Activated T-cell treated with anti-CD3 and anti-CD28 coated beads, Interleukin-2, amount 50 U/mL, for 72 hours (primary cell): ENCODE measurements around the gene KNOP1. TPM values are rescaled to one million over a fixed set of nuclear protein-coding genes. Genes with fewer than 3 reads are reported as not detected.

Experiments
- ATAC-seq, 2 donors: fragments of 150-1000 bp; cut with Tn5 transposase; replicated peaks in 1 of 2; 2 replicates each; pipeline ENCODE4 v1.10.0; 2021; ENCODE audit warnings: moderate library complexity in 2 of 2, mild to moderate bottlenecking in 1 of 2
- DNase-seq, 2 donors: peaks; one replicate each; pipeline ENCODE4 v3.0.0; 2021 to 2022; ENCODE audit warnings: mixed read lengths in 1 of 2
- H3K27ac Mint-ChIP-seq: one replicate; pipeline ENCODE4 v1.8.0; 2022; ENCODE audit warnings: mild to moderate bottlenecking, moderate library complexity, mixed read lengths
- H3K27me3 Mint-ChIP-seq: one replicate; pipeline ENCODE4 v1.8.0; 2022; ENCODE audit warnings: low read depth, mixed read lengths
- H3K36me3 Mint-ChIP-seq, 2 donors: one replicate each; pipeline ENCODE4 v1.8.0; 2022; ENCODE audit warnings: mixed read lengths in 2 of 2, mild to moderate bottlenecking in 1 of 2; ENCODE audit not compliant: insufficient read depth in 2 of 2
- H3K4me1 Mint-ChIP-seq: one replicate; pipeline ENCODE4 v1.8.0; 2022; ENCODE audit warnings: low read depth, mixed read lengths
- H3K4me3 Mint-ChIP-seq, 2 donors: one replicate each; pipeline ENCODE4 v1.8.0; 2022; ENCODE audit warnings: mild to moderate bottlenecking in 2 of 2, mixed read lengths in 2 of 2, moderate library complexity in 2 of 2
- H3K9me3 Mint-ChIP-seq, 2 donors: one replicate each; pipeline ENCODE4 v1.8.0; 2022; ENCODE audit warnings: mixed read lengths in 2 of 2
- total RNA-seq, 2 donors: library from RNA; stranded (reverse); gene quantifications; one replicate each; pipeline ENCODE4 v1.2.3, GENCODE V29; 2022

Gene KNOP1
- total RNA-seq, 2 donors from 2014 or later: 14.6 to 14.9 TPM

DNA sequence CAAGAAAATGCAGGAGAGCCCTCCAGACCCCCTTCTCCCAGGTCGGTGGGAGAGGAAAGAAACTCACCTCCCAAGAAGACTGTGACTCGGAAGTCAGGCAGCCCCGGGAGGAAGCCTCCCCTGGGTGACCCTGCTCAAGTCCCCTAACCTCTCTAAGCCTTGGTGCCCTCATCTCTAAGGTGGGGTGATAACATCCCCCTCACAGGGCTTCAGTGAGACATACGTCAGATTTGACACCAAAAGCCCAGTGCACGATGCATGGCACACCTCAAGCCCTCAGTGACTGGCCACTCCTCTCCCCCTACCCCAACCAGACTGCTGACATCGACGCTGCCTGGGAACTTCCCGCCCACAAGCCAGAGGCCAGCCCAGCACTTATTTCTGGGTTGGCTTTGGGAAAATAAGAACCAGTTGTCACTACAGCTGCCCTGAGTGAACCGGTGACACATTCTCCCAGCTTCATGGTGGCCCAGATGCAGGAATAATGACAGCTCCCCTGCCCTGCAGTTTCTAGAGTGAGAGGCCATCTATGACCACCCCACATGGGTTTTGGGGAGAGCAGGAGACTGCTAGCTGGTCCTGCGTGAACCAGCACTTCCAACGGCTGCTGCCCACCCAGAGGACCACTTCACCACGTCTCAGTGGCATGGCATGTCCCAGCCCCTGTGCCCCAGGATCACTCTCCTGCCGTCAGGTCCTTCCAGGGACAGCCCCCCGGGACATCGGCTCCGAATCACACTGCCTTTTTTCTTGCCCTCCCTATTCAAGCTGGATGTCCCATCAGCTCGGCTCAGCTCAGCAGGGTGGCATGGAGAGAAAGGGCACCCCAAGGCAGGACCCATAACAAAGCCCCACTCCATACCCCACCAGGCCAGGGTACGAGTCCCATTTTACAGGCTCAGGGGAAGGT lies 9.5 kb downstream of the KNOP1 start:
- DNase-seq (no peak), ATAC-seq (no peak)
- Mint-ChIP-seq H3K36me3 (peaks cover 4 to 11% of the 10 kb centered on the region in 2 donors), H3K4me1 (peaks cover 6% of the 10 kb centered on the region), H3K27ac (peak overlapping the region; percentile 28), H3K4me3 (no peak overlapping the region), H3K27me3 (no peaks in the 10 kb centered on the region), H3K9me3 (no peaks in the 10 kb centered on the region)

DNA sequence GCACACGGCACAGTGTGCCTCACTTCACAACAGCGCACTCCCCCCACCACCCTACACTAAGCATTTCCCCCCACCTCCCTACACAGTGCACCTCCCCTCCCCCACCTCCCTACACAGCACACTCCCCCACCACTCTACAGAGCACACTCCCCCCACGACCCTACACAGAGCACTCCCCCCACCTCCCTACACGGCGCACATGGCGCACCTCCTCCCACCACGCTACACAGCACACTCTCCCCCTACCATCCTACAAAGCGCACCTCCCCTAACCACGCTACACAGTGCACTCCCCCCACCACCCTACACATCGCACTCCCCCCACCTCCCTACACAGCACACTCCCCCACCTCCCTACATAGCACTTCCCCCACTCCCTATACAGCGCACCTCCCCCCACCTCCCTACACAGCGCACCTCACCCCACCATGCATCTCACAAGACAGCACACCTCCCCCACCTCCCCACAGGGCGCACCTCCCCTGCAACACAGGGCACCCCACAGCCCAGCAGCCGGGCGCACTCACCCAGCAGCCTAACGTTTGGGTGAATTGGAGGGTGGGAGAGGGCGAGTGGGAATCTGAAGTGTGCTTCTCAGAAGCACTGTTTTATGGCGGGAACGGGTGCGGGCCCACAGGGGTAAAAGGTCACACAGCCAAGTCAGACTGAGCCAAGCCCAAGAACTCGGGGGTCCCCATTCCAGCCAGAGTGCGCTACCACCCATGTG lies 10.3 kb downstream of the KNOP1 start:
- no peak overlapping the region for H3K27ac Mint-ChIP-seq
- H3K9me3 Mint-ChIP-seq: no peaks in the 10 kb centered on the region
- H3K4me1 Mint-ChIP-seq: peaks cover 6% of the 10 kb centered on the region
- peaks cover 4 to 11% of the 10 kb centered on the region in 2 donors for H3K36me3 Mint-ChIP-seq
- no peaks in the 10 kb centered on the region for H3K27me3 Mint-ChIP-seq
- peak in 1 of 2 donors; percentile 25 for ATAC-seq
- no peak overlapping the region for H3K4me3 Mint-ChIP-seq
- DNase-seq: no peak

DNA sequence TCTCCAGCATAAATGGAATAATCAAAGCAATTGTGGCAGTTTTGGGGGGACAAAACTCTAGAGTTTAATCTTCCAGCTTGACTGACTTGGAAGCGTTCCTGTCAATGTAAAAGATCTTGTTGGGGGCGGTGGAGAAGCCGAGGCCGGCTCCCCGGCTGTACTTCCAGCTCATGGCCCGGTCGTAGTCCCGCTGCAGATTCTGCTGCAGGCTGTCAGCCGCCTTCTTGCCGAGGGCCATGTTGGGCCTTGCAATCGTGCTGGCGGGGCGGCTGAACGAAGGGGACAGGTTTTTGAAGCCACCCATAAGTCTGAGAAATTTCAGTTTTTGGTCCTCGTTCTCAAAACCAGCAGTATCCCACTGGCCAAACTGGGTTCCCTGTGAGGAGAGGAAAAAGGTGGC lies 11.2 kb downstream of the KNOP1 start:
- no peaks in the 10 kb centered on the region for H3K9me3 Mint-ChIP-seq
- no peak for ATAC-seq
- peaks cover 5% of the 10 kb centered on the region for H3K4me1 Mint-ChIP-seq
- no peak for DNase-seq
- H3K36me3 Mint-ChIP-seq: peaks cover 4 to 11% of the 10 kb centered on the region in 2 donors
- H3K27me3 Mint-ChIP-seq: no peaks in the 10 kb centered on the region
- H3K27ac Mint-ChIP-seq: no peak overlapping the region
- H3K4me3 Mint-ChIP-seq: no peak overlapping the region

DNA sequence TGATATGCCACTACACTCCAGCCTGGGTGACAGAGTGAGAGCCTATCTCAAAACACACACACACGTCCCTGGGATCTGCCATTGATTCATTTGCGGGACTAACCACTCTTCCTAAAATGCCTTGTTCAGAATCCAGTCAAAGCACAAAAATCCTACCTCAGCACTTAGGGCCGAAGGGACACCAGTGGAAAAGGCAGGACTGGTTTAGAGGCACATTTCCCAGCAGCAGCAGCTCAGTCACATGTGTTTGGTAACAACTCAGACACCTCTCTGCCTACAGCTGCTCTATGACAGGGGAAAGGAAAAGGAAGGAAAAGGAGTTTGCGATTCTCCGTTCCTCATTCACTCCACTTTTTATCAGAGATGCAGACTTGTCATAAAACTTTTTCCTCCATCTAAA lies 12.2 kb downstream of the KNOP1 start:
- peaks cover 3 to 9% of the 10 kb centered on the region in 2 donors for H3K36me3 Mint-ChIP-seq
- no peak for ATAC-seq

DNA sequence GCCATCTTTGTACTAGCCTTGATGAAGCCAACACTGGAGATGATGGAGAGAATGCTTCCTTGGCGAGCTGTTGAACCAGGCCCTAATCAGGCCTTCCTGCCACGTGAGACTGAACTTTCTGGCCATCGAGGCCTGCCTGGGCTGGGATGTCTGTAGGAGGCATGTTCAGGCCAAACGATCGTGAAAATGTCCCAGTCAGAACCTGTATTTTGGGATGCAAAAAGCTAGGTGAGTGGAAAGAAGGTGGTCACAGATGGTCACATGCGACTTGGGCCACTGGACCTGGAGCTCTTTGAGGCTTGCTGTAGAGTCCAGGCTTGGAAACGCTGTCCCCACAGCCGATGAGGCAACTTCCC lies 12.9 kb downstream of the KNOP1 start:
- ATAC-seq (no peak), DNase-seq (no peak)
- no peak overlapping the region for H3K27ac Mint-ChIP-seq
- H3K4me3 Mint-ChIP-seq: no peak overlapping the region
- peaks cover 4 to 9% of the 10 kb centered on the region in 2 donors for H3K36me3 Mint-ChIP-seq
- no peaks in the 10 kb centered on the region for H3K9me3 Mint-ChIP-seq
- H3K27me3 Mint-ChIP-seq: no peaks in the 10 kb centered on the region
- peaks cover 16% of the 10 kb centered on the region for H3K4me1 Mint-ChIP-seq

More for the DNA sequence above, 12.2 kb downstream of the KNOP1 start:
- Mint-ChIP-seq H3K4me1 (peaks cover 9% of the 10 kb centered on the region), H3K27ac (no peak overlapping the region), H3K27me3 (no peaks in the 10 kb centered on the region), H3K9me3 (no peaks in the 10 kb centered on the region), H3K4me3 (no peak overlapping the region)
- DNase-seq: no peak

DNA sequence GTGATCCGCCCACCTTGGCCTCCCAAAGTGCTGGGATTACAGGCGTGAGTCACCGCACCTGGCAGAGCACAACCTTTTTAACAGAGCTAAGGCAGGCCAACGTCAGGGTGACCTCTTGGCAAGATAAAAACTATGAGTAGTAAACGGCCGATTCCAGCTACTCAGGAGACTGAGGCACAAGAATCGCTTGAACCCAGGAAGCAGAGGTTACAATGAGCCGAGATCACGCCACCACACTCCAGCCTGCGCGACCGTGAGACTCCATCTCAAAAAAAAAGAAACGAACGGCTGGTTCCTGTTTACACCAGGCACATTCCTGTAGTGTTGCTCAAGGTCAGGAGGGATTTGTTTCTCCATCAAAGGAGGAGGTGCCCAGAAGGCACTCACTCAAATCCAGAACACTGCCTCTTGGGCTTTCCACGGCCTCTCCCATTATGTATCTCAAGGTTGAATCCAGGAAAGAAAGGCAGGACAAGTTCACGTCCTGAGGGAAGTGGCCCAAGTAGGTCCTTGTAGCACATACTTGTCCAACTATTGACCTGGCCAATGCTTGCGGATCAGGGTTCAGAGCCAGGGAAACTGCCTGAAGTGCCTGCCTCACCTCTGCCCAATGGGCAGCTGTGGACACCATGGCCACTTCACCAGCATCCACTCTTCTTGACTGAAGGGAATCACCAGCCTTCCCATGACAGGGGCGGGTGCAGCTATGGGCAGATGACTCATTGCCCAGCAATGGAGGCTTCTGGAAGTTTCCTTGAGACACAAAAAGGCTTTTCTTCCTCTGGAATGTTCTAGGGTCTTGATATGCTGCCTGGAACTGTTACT lies 13.5 kb downstream of the KNOP1 start:
- no peak for DNase-seq
- Mint-ChIP-seq H3K9me3 (no peaks in the 10 kb centered on the region), H3K27ac (no peak overlapping the region), H3K4me3 (no peak overlapping the region), H3K36me3 (peaks cover 6% of the 10 kb centered on the region in 2 donors), H3K4me1 (peaks cover 19% of the 10 kb centered on the region), H3K27me3 (no peaks in the 10 kb centered on the region)
- no peak for ATAC-seq

GRCh38 chr16:19703172-19703889 lies 14.7 kb downstream of the KNOP1 start:
- no peaks in the 10 kb centered on the region for H3K27me3 Mint-ChIP-seq
- H3K4me1 Mint-ChIP-seq: peaks cover 31% of the 10 kb centered on the region
- ATAC-seq: no peak
- peaks cover 6 to 10% of the 10 kb centered on the region in 2 donors for H3K36me3 Mint-ChIP-seq
- peak overlapping the region; percentile 31 for H3K27ac Mint-ChIP-seq
- DNase-seq: no peak
- no peaks in the 10 kb centered on the region for H3K9me3 Mint-ChIP-seq
- H3K4me3 Mint-ChIP-seq: no peak overlapping the region

DNA sequence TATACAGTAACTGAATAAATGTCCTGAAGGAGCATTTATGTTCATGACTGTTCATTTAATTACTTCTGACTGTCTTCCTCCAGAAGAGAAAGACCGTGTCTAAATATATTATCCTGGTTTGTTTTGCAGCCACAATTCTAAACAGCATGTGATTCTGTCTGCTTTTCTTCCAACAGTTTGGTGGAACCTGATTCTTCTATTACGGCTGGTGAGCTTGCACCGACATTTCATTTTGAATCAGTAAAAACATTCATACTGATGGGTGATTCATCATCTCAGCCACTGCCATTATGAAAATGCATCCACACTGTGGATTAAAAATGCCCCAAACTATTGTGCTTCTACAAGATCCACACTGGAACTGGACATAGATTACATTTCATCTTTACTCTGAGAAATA lies 16.9 kb downstream of the KNOP1 start:
- H3K27me3 Mint-ChIP-seq: no peaks in the 10 kb centered on the region

DNA sequence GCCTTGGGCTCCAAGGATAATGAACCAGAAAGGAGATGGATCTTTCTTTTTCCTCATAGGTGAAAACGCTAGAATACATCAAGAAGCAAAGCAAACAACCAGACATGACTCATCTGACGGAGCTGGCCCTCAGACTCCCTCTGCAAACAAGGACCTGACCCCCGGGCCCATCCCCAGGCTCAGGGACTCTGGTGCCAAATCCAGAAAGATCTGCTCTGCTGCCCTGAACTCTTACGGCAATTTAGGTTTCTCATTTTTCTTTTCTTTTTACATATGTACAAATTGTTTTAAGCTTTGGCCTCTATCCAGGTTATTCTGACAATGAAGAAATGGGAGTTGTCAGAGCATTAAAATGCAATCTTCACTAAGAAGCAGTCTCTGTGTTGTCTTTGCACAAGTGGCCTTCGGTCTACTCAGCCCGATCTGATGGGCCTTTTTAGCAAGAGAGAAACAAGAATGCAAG lies 17.7 kb downstream of the KNOP1 start:
- Mint-ChIP-seq H3K27ac (no peak overlapping the region), H3K36me3 (peaks cover 4 to 9% of the 10 kb centered on the region in 2 donors), H3K9me3 (no peaks in the 10 kb centered on the region), H3K27me3 (no peaks in the 10 kb centered on the region), H3K4me3 (no peak overlapping the region), H3K4me1 (peaks cover 55% of the 10 kb centered on the region)
- no peak for DNase-seq
- no peak for ATAC-seq

More for the DNA sequence above, 16.9 kb downstream of the KNOP1 start:
- DNase-seq (no peak), ATAC-seq (peak; percentile 16 to 51)
- Mint-ChIP-seq H3K4me3 (no peak overlapping the region), H3K36me3 (peaks cover 4 to 12% of the 10 kb centered on the region in 2 donors), H3K4me1 (peaks cover 52% of the 10 kb centered on the region), H3K27ac (no peak overlapping the region), H3K9me3 (no peaks in the 10 kb centered on the region)

GRCh38 chr16:19699472-19699871 lies 18.6 kb downstream of the KNOP1 start:
- DNase-seq: no peak
- H3K36me3 Mint-ChIP-seq: peaks cover 4 to 6% of the 10 kb centered on the region in 2 donors
- H3K9me3 Mint-ChIP-seq: no peaks in the 10 kb centered on the region
- no peak overlapping the region for H3K4me3 Mint-ChIP-seq
- no peaks in the 10 kb centered on the region for H3K27me3 Mint-ChIP-seq
- H3K27ac Mint-ChIP-seq: no peak overlapping the region
- no peak for ATAC-seq
- peaks cover 55% of the 10 kb centered on the region for H3K4me1 Mint-ChIP-seq

DNA sequence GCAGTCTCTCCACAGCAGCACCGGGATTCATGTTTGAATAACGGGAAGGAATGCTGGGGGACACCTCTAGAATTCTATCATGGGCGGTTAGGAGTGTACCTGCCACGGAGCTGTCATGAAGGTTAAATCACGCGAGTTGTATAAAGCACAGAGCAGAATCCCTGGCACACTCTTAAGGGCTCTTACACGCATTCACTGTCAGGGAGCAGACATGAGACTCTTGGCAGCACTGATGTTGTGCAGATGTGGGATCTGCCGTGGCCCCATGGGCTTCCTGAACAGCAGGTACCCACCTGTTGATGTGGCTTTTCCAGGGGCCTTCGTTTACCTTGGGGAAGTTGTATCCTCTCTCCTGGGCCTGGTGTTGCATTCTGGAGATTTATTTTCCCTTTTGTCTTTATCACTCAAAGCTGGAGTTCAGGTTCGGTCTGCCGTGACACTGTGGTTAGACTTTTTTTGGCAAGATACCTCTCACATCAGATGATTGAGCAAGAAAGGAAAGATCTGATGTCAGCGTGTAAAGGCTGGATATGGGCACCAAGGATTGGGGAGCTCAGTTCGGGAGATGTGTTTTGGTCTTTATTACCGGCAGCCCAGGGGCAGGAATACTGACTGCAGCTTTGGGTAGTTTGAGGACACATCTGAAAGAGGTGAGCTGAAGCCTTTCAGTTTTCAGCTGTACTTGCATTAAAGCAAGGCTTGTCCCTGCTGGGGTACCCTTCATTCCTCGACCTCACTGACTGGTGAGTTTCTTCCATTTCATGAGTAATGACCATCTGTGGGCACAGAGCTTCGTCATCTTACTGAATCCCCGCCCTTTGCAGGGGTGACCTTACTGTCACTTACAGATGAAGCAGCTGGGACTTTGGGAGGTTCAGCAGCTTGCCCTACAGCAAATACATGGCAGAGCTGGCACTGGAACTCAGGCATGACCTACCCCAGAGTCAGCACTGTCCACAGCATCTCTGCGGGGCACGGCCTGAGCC lies 19.3 kb downstream of the KNOP1 start:
- peak overlapping the region; percentile 33 to 48 for H3K4me3 Mint-ChIP-seq
- H3K36me3 Mint-ChIP-seq: peaks cover 4 to 6% of the 10 kb centered on the region in 2 donors
- DNase-seq (peak in 1 of 2 donors; percentile 20), ATAC-seq (peak; percentile 66 to 73)
- no peaks in the 10 kb centered on the region for H3K27me3 Mint-ChIP-seq
- H3K27ac Mint-ChIP-seq: peak overlapping the region; percentile 72
- H3K4me1 Mint-ChIP-seq: peaks cover 55% of the 10 kb centered on the region
- H3K9me3 Mint-ChIP-seq: no peaks in the 10 kb centered on the region
